D341Med (cell line): ENCODE results near the gene WDR45B.

Experiments
- DNase-seq: peaks from one replicate; pipeline ENCODE4 v3.0.0; 2012; ENCODE audit warnings: low spot score

Gene WDR45B

GRCh38 chr17:82629748-82630147 is 18.5 kb downstream of the WDR45B start:
- DNase-seq: no peak

- DNase-seq: no peak
Observed at GRCh38 chr17:82627405-82627804, 20.8 kb downstream of the WDR45B start.

DNA sequence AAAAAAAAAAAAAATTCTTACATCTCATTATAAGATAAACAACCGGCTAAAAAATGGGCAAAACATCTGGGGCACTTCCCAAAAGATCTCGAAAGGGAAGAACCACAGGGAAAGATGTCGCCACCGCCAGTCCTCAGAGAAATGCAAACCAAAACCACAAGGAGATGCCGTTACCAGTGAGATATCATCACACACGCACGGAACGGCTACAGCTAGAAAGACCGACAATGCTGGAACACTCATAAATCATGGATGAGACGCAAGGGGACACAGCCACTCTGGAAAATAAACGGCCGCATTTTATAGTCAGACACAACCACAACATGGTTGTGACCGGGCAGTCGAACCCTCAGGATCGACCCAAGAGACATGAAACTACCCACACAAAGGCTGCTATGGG is 24.5 kb downstream of the WDR45B start:
- DNase-seq: no peak

DNA sequence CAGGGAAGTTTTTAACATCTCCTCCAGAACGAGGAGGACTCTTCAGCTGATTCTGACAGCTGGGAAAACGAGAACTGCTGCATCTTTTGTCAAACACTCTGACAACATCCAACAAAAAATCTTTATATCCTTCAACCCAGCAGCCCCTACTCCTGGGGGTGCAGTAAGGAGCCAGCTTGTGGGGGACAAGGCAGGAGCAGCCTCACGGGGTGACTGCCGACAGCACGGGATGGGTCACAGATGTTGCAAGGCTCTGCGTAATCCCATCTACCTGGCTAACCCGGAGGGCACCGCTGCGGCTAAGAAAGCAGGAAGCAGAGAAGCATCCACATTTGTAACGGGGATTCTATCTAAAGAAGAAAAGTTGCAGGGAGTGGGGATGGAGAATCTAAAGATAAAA is 28.6 kb downstream of the WDR45B start:
- DNase-seq: no peak

- DNase-seq: no peak
Observed at GRCh38 chr17:82619211-82619610, 29.0 kb downstream of the WDR45B start.

- no peak for DNase-seq
Observed at GRCh38 chr17:82616021-82616711, 32.1 kb downstream of the WDR45B start.

GRCh38 chr17:82615084-82616020 is 32.9 kb downstream of the WDR45B start:
- no peak for DNase-seq

DNA sequence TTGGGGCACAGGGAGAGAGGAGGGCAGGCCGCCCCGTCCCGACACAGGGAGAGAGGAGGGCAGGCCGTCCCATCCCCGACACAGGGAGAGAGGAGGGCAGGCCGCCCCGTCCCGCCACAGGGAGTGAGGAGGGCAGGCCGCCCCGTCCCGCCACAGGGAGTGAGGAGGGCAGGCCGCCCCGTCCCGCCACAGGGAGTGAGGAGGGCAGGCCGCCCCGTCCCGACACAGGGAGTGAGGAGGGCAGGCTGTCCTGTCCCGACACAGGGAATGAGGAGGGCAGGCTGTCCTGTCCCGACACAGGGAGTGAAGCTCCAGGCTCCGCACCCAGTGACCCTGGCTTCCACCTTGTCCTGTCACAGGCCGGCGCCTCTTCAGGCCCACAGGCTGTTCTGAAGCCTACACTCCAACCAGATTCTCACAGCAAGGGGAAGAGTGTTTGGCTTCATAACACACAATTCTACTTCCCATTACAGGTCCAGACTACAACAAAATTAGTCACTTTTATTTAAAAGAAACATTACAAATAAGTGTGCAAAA is 34.1 kb downstream of the WDR45B start:
- no peak for DNase-seq

- peak; percentile 56 for DNase-seq
Observed at GRCh38 chr17:82613283-82614094, 34.8 kb downstream of the WDR45B start.

DNA sequence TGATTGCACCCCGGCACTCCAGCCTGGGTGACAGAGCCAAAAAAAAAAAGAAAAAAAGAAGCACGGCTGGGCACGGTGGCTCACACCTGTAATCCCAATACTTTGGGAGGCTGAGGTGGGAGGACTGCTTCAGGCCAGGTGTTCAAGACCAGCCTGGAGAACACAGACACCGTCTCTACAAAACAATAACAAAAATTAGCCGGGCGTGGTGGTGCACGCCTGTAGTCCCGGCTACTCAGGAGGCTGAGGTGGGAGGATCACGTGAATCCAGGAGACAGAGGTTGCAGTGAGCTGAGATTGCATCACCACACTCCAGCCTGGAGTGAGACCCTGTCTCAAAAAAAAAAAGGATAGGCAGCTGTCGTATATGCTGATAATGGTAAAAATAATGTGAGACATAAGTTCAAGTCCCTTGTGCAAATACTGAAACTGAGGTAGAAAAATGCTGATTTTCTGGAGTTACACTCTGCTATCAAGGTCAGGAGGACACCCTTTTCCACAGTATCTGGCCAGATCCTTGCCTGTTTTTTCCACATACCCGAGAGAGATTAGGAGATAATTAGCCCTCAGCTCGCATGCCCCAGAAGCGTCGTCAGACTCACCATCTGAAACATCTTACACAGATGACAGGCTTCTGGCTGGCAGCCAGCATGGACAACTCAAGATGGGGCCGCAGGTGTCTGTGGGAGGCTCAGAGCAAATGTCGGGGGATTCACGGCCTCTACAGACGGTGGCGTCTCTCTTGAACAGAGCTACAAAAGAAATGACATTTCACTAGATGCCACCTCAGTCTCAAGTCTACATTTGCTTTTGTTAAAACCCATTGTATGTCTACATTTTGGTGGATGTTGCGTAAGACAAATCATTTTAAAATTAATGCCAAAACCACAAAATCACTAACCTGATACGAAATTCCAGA is 36.8 kb downstream of the WDR45B start:
- DNase-seq: peak; percentile 91

DNA sequence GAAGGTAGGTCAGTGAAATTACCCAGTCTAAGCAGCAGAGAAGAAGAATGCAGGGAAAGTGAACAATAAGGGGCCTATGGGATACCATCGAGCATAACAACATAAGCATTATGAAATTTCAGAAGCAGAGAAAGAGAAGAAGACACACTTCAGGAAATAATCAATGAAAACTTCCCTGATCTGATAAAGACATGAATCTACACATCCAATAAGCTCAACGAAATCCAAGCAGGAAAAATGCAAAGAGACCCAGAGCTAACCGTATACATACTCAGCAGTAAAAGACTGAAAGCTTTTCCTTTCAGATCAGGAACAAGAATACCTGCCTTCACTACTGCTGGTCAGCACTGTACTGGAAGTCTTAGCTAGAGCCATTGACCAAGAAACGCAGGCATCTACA is 38.6 kb downstream of the WDR45B start:
- DNase-seq: no peak

- DNase-seq: no peak
Observed at GRCh38 chr17:82608816-82609215, 39.4 kb downstream of the WDR45B start.

- DNase-seq: no peak
Observed at GRCh38 chr17:82605939-82606600, 42.2 kb downstream of the WDR45B start.

DNA sequence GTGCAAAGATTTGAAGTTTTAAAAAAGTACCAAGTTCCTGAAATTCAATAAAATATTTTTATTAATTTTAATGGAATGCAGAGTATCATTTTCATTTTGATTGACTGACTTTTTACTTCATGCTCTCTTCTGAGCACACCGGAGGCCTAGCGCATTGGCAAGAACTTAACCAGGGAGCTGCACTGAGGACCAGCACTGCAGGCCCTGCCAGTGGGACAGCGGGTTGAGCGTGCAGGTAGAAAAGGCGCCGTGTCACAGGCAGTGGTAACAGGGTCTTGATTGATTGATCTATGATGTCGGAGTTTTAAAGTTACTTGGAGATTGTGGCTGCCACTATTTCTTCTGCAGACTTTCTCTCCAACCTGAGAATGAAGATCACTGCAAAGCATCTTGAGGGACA is 43.7 kb downstream of the WDR45B start:
- no peak for DNase-seq

DNA sequence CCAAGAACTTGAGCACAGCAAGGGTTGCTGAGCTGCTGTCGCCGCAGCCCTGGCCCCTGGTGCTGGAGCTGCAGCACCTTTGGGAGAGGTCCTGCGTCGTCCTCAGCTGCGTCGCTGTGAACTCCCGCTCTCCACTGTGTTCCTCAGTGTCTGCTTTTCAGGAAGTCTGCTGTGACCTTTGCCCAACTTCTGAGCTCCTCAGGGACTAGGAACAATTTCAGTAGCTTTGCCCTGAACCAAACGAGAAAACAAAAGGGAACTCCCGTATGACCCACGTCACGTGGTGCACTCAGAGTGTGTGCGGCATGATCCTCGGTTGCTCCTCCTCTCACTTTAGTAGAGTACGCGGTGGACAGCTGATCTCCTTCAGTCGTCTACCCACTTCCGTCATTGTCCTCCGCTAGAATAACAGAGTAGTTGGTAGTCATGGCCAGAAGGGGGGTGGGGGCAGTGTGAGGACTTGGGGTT is 44.2 kb downstream of the WDR45B start:
- no peak for DNase-seq

DNA sequence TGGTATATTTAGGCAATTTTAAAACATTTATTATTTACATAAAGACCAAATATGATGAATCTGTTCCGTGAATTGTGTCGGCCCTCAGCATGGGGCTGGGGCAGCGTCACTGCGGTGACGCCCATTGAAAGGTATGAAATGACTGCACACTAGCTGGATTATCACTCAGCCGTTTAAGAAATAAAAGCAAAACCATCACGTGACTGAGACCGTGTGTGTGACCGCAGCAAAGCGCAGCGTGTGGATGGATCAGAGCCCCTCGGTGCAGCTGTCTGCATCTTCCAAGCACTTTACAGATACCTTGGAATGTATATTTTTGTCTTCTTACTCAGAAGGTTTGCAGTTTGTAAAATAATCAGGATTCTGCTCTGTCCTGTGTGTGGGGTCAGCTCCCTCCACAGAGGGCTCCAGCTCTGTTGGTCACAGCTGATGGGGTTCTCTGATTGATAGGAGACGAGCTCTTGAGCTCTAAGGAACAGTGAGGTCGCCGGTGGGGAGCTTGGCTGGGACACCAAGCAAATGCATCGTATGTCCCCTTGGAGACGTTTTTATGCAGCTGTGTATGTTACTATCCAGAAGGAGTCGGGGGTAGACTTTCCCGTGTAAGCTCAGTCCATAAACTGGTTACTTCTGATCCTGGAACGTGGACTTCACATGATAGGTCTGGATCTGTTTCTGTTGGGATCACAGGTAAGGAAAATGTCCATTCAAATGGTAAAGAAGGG is 45.1 kb downstream of the WDR45B start:
- no peak for DNase-seq

- no peak for DNase-seq
Observed at GRCh38 chr17:82602487-82602886, 45.8 kb downstream of the WDR45B start.

- peak; percentile 45 for DNase-seq
Observed at GRCh38 chr17:82601447-82602000, 46.7 kb downstream of the WDR45B start.

GRCh38 chr17:82600731-82601446 is 47.4 kb downstream of the WDR45B start:
- no peak for DNase-seq
